ENCODE results near the gene COL15A1. TPM values are rescaled to one million over a fixed set of nuclear protein-coding genes. Genes with fewer than 3 reads are reported as not detected.

Gene COL15A1
- total RNA-seq, 4 donors from 2014 or later, result 4.0 to 7.8 (median 6.8) TPM

GRCh38 chr9:99070681-99071080 is 127.0 kb downstream of the COL15A1 start:
- H3K9me3 ChIP-seq, result no peaks in the 10 kb centered on the region
- TF ChIP-seq CTCF (IDR thresholded peaks at IDR 0.05 in 4 of 5, conservative IDR thresholded peaks at IDR 0.05 in 1 of 5), result no peak
- TF ChIP-seq POLR2A (IDR thresholded peaks at IDR 0.05), result no peak
- ATAC-seq (no peak), DNase-seq (no peak)
- intact Hi-C loops (cut with DNase I; ENCODE audit: low total_unique reads) (no loop called here), in situ Hi-C loops (cut with MboI; ENCODE audit: low sequenced_read_pairs in 4 of 4) (no loop called here)
- peak overlapping the region in 3 of 4 donors; percentile 25 to 33 (median 25) for H3K27ac ChIP-seq
- no peak overlapping the region for H3K4me3 ChIP-seq
- no peaks in the 10 kb centered on the region for H3K27me3 ChIP-seq
- H3K4me1 ChIP-seq, result no peaks in the 10 kb centered on the region
- H3K36me3 ChIP-seq, result no peaks in the 10 kb centered on the region

- Histone ChIP-seq H3K9me3 (no peaks in the 10 kb centered on the region), H3K4me1 (no peaks in the 10 kb centered on the region), H3K27ac (peak overlapping the region in 2 of 4 donors; percentile 2 to 29), H3K36me3 (no peaks in the 10 kb centered on the region), H3K4me3 (no peak overlapping the region), H3K27me3 (no peaks in the 10 kb centered on the region)
- in situ Hi-C loops (cut with MboI; ENCODE audit: low sequenced_read_pairs in 4 of 4), result no loop called here
- ATAC-seq, result no peak
- TF ChIP-seq CTCF (IDR thresholded peaks at IDR 0.05 in 4 of 5, conservative IDR thresholded peaks at IDR 0.05 in 1 of 5), result no peak
- TF ChIP-seq POLR2A (IDR thresholded peaks at IDR 0.05), result no peak
- DNase-seq, result no peak
- intact Hi-C loops (cut with DNase I; ENCODE audit: low total_unique reads), result no loop called here
Observed at GRCh38 chr9:99071313-99072039, 127.8 kb downstream of the COL15A1 start.

- intact Hi-C loops (cut with DNase I; ENCODE audit: low total_unique reads), result no loop called here
- in situ Hi-C loops (cut with MboI; ENCODE audit: low sequenced_read_pairs in 4 of 4), result no loop called here
- no peaks in the 10 kb centered on the region for H3K36me3 ChIP-seq
- H3K27me3 ChIP-seq, result no peaks in the 10 kb centered on the region
- no peak for TF ChIP-seq CTCF (IDR thresholded peaks at IDR 0.05 in 4 of 5, conservative IDR thresholded peaks at IDR 0.05 in 1 of 5)
- no peak for TF ChIP-seq POLR2A (IDR thresholded peaks at IDR 0.05)
- no peak for ATAC-seq
- no peaks in the 10 kb centered on the region for H3K9me3 ChIP-seq
- H3K27ac ChIP-seq, result peak overlapping the region in 1 of 4 donors; percentile 29
- DNase-seq, result no peak
- H3K4me1 ChIP-seq, result no peaks in the 10 kb centered on the region
- no peak overlapping the region for H3K4me3 ChIP-seq
Observed at GRCh38 chr9:99072040-99072394, 128.3 kb downstream of the COL15A1 start.

- no peaks in the 10 kb centered on the region for H3K9me3 ChIP-seq
- no peaks in the 10 kb centered on the region for H3K4me1 ChIP-seq
Observed at GRCh38 chr9:99073347-99073746, 129.6 kb downstream of the COL15A1 start.

More at GRCh38 chr9:99073347-99073746, 129.6 kb downstream of the COL15A1 start:
- DNase-seq (no peak), ATAC-seq (no peak)
- no peaks in the 10 kb centered on the region for H3K27me3 ChIP-seq
- in situ Hi-C loops (cut with MboI; ENCODE audit: low sequenced_read_pairs in 4 of 4), result no loop called here
- H3K36me3 ChIP-seq, result no peaks in the 10 kb centered on the region
- no peak for TF ChIP-seq POLR2A (IDR thresholded peaks at IDR 0.05)
- TF ChIP-seq CTCF (IDR thresholded peaks at IDR 0.05 in 4 of 5, conservative IDR thresholded peaks at IDR 0.05 in 1 of 5), result no peak
- no peak overlapping the region for H3K27ac ChIP-seq
- intact Hi-C loops (cut with DNase I; ENCODE audit: low total_unique reads), result no loop called here
- no peak overlapping the region for H3K4me3 ChIP-seq

Data from gastrocnemius medialis (tissue), 4 donors.